Stimulated activated CD4-positive, alpha-beta T cell treated with anti-CD3 and anti-CD28 coated beads, Interleukin-4, amount 100 ng/mL, for 4 hours (primary cell): ENCODE results near the gene AGAP1.
"Not testable (repeated sequence)": the region's sequence is repeated elsewhere in the genome, so short reads cannot be mapped to it uniquely, and the experiment has no call there.

Source experiments
- DNase-seq, 2 experiments: peaks; one replicate each; pipeline ENCODE4 v3.0.0-alpha.2; 2020

Gene AGAP1

GRCh38 chr2:235747786-235748091 lies 253.9 kb downstream of the AGAP1 start:
- DNase-seq: no peak

- no peak for DNase-seq
Measured at GRCh38 chr2:235749121-235749770, 255.4 kb downstream of the AGAP1 start.

- DNase-seq: no peak
Measured at GRCh38 chr2:235749771-235750160, 255.9 kb downstream of the AGAP1 start.

GRCh38 chr2:235752846-235753245 lies 259.0 kb downstream of the AGAP1 start:
- DNase-seq: no peak

GRCh38 chr2:235754357-235755207 lies 260.7 kb downstream of the AGAP1 start:
- DNase-seq: no peak

GRCh38 chr2:235756491-235756890 lies 262.6 kb downstream of the AGAP1 start:
- DNase-seq: no peak

GRCh38 chr2:235757212-235757611 lies 263.4 kb downstream of the AGAP1 start:
- no peak for DNase-seq

GRCh38 chr2:235757640-235758039 lies 263.8 kb downstream of the AGAP1 start:
- DNase-seq: no peak

- no peak for DNase-seq
Measured at GRCh38 chr2:235762832-235763598, 269.2 kb downstream of the AGAP1 start.

- no peak for DNase-seq
Measured at GRCh38 chr2:235763816-235764215, 270.0 kb downstream of the AGAP1 start.

GRCh38 chr2:235764478-235764877 lies 270.6 kb downstream of the AGAP1 start:
- not testable (repeated sequence) for DNase-seq

GRCh38 chr2:235765181-235765820 lies 271.5 kb downstream of the AGAP1 start:
- DNase-seq: no peak

- DNase-seq: peak; percentile 11 to 24
Measured at GRCh38 chr2:235766278-235766677, 272.4 kb downstream of the AGAP1 start.

GRCh38 chr2:235768606-235769005 lies 274.8 kb downstream of the AGAP1 start:
- DNase-seq: no peak

GRCh38 chr2:235769046-235769445 lies 275.2 kb downstream of the AGAP1 start:
- DNase-seq: no peak

GRCh38 chr2:235770909-235771820 lies 277.3 kb downstream of the AGAP1 start:
- no peak for DNase-seq

- no peak for DNase-seq
Measured at GRCh38 chr2:235773188-235773928, 279.5 kb downstream of the AGAP1 start.

- no peak for DNase-seq
Measured at GRCh38 chr2:235774153-235774870, 280.5 kb downstream of the AGAP1 start.

- no peak for DNase-seq
Measured at GRCh38 chr2:235776531-235776930, 282.7 kb downstream of the AGAP1 start.

GRCh38 chr2:235779444-235779896 lies 285.6 kb downstream of the AGAP1 start:
- peak; percentile 26 to 55 for DNase-seq

- no peak for DNase-seq
Measured at GRCh38 chr2:235780401-235780800, 286.6 kb downstream of the AGAP1 start.
